ENCODE data around the gene LY9. TPM values are rescaled to one million over a fixed set of nuclear protein-coding genes. Genes with fewer than 3 reads are reported as not detected.

Gene LY9
- total and polyA plus RNA-seq, 9 of the 15 experiments (the other 6 are each of a cell fraction or from before 2014, with no cell fraction given): not detected

- TF ChIP-seq CCAR2 (IDR thresholded peaks at IDR 0.05; ENCODE audit: low read depth, low read length) (no peak), POLR2AphosphoS5 (IDR thresholded peaks at IDR 0.05; ENCODE audit: control insufficient read depth, insufficient read depth, low read depth, low read length) (no peak), L3MBTL2 (IDR thresholded peaks at IDR 0.05) (no peak), BDP1 (IDR thresholded peaks at IDR 0.05; ENCODE audit: insufficient read depth, insufficient read length) (no peak), GABPA (tag; conservative IDR thresholded peaks at IDR 0.05; ENCODE audit: low read depth) (0 out of 2 replicates have a peak, but pooled peaks have one; percentile 19), XRCC3 (IDR thresholded peaks at IDR 0.05) (no peak), ZNF24 (IDR thresholded peaks at IDR 0.05) (no peak), SOX6 (IDR thresholded peaks at IDR 0.05) (peak; percentile 47; the same call in 1 of the 2 replicates), ZFP1 (CRISPR knock-in tag; IDR thresholded peaks at IDR 0.05) (no peak), TBL1XR1 (IDR thresholded peaks at IDR 0.05; ENCODE audit: low read length in 2 of 2) (no peak), CREB5 (CRISPR knock-in tag; IDR thresholded peaks at IDR 0.05) (no peak), CBFB (CRISPR knock-in tag; IDR thresholded peaks at IDR 0.05) (no peak), HNRNPL (IDR thresholded peaks at IDR 0.05; ENCODE audit: low read depth, low read length) (no peak), IFI16 (CRISPR knock-in tag; IDR thresholded peaks at IDR 0.05) (no peak), ZNF586 (CRISPR knock-in tag; conservative IDR thresholded peaks at IDR 0.05) (no peak)
- TF ChIP-seq, protein P1, sequence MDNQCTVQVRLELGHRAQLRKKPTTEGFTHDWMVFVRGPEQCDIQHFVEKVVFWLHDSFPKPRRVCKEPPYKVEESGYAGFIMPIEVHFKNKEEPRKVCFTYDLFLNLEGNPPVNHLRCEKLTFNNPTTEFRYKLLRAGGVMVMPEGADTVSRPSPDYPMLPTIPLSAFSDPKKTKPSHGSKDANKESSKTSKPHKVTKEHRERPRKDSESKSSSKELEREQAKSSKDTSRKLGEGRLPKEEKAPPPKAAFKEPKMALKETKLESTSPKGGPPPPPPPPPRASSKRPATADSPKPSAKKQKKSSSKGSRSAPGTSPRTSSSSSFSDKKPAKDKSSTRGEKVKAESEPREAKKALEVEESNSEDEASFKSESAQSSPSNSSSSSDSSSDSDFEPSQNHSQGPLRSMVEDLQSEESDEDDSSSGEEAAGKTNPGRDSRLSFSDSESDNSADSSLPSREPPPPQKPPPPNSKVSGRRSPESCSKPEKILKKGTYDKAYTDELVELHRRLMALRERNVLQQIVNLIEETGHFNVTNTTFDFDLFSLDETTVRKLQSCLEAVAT (IDR thresholded peaks at IDR 0.05): no peak
- TF ChIP-seq, protein P2, sequence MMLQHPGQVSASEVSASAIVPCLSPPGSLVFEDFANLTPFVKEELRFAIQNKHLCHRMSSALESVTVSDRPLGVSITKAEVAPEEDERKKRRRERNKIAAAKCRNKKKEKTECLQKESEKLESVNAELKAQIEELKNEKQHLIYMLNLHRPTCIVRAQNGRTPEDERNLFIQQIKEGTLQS (IDR thresholded peaks at IDR 0.05): peak; percentile 48; the same call in 1 of the 2 replicates
- TF ChIP-seq, protein P2 (CRISPR knock-in tag; conservative IDR thresholded peaks at IDR 0.05): no peak
- TF ChIP-seq, protein P3, sequence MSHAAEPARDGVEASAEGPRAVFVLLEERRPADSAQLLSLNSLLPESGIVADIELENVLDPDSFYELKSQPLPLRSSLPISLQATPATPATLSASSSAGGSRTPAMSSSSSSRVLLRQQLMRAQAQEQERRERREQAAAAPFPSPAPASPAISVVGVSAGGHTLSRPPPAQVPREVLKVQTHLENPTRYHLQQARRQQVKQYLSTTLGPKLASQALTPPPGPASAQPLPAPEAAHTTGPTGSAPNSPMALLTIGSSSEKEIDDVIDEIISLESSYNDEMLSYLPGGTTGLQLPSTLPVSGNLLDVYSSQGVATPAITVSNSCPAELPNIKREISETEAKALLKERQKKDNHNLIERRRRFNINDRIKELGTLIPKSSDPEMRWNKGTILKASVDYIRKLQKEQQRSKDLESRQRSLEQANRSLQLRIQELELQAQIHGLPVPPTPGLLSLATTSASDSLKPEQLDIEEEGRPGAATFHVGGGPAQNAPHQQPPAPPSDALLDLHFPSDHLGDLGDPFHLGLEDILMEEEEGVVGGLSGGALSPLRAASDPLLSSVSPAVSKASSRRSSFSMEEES (CRISPR knock-in tag; IDR thresholded peaks at IDR 0.05): peak; percentile 62
These were observed 48.7 kb downstream of the LY9 start (continued) for GRCh38 chr1:160844447-160845232.

Data from K562 (cell line).